Metanephros (tissue), 1 donor: ENCODE measurements around the gene CCDC88C. TPM values are rescaled to one million over a fixed set of nuclear protein-coding genes. Genes with fewer than 3 reads are reported as not detected.

Experiments used
- total RNA-seq: library from RNA; depleted of rRNA; stranded (reverse); fragments of >200 nt; gene quantifications from one replicate; pipeline ENCODE4 v1.2.3, GENCODE V29; 2014

Gene CCDC88C, protein sequence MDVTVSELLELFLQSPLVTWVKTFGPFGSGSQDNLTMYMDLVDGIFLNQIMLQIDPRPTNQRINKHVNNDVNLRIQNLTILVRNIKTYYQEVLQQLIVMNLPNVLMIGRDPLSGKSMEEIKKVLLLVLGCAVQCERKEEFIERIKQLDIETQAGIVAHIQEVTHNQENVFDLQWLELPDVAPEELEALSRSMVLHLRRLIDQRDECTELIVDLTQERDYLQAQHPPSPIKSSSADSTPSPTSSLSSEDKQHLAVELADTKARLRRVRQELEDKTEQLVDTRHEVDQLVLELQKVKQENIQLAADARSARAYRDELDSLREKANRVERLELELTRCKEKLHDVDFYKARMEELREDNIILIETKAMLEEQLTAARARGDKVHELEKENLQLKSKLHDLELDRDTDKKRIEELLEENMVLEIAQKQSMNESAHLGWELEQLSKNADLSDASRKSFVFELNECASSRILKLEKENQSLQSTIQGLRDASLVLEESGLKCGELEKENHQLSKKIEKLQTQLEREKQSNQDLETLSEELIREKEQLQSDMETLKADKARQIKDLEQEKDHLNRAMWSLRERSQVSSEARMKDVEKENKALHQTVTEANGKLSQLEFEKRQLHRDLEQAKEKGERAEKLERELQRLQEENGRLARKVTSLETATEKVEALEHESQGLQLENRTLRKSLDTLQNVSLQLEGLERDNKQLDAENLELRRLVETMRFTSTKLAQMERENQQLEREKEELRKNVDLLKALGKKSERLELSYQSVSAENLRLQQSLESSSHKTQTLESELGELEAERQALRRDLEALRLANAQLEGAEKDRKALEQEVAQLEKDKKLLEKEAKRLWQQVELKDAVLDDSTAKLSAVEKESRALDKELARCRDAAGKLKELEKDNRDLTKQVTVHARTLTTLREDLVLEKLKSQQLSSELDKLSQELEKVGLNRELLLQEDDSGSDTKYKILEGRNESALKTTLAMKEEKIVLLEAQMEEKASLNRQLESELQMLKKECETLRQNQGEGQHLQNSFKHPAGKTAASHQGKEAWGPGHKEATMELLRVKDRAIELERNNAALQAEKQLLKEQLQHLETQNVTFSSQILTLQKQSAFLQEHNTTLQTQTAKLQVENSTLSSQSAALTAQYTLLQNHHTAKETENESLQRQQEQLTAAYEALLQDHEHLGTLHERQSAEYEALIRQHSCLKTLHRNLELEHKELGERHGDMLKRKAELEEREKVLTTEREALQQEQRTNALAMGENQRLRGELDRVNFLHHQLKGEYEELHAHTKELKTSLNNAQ (N-terminal part only)
- 38.6 TPM for total RNA-seq

DNA sequence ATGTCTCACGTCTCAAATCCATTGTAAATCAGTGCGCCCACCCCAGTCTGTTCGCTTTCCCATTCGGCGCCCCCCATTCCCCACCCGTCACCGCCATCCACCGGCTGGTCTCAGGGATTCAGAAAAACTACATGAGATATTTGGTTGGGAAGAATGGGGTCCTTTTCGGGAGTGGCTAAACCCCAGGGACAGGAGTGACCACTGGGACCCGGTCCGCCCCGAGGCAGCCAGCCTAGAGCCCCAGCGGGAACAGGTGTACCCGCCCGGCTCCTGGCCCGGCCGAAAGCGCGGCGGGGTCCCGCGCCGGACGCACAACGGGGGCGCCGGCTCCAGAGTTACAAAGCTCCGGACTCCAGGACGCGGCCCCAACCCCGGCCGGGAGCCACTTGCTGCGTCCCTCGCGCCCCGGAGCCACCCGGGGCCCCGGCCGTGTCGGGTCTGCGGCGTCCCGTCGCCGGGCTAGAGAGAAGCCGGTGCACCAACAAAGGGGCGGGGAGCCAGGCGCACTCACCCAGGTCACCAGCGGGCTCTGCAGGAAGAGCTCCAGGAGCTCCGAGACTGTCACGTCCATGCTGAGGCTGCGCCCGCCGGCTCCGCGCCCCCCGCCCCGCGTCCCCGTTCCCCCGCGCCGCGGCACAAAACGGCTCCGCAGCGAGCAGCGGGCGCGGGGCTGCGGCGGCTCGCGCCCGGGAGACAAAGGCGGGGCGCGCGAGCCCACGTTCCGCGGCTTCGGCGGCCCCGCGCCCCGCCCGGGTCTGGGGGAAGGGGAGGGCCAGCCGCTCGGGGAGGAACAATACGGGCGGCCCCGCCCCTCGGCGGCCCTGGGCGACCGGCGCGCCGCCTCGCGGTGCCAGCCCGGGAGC lies at the start of gene CCDC88C:
Gene CCDC88C, minus strand, starts transcription at position 701 of the 863 bp plus-strand sequence. Its CDS starts 130 bp downstream, at position 571.

DNA sequence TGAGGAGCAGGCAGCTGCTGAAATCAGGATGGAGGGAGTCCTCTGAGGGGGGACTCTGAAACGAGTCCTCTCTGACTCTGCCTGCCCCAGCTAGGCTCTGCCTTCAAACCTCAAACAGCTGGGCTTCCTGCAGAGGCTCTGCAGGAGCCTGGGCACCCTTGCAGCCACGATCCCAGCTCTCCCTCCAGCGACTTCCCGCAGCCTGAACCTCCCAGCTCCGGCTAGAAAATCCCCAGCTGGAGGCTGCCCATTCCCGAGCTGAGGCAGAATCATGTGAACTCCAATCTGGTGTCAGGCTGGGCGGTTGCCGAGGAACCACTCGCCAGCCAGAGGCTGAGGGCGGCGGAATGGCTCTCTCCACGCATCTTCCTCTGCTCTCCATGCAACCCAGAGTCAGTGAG lies 173.1 kb downstream of the CCDC88C start, which contains the start of gene GPR68:
Gene GPR68, minus strand, starts transcription at position 204 of the 401 bp plus-strand sequence. CDS start 9,654 bp downstream, outside the sequence.

Other genes with a start within 250 kb of the CCDC88C start
- gene GPR68, start 173.1 kb downstream of the CCDC88C start, total RNA-seq, result 0.64 TPM
- 108 TPM for gene PPP4R3A, start 92.5 kb upstream of the CCDC88C start, total RNA-seq